ENCODE data around the gene ZNF492. TPM values are rescaled to one million over a fixed set of nuclear protein-coding genes. Genes with fewer than 3 reads are reported as not detected.

The ZNF492 gene
- total RNA-seq, 6 experiments from 2014 or later: 0.07 TPM; not detected in 5

GRCh38 chr19:22606954-22607652 is 27.0 kb upstream of the ZNF492 start:
- TF ChIP-seq CTCF (IDR thresholded peaks at IDR 0.05): no peak
- Mint-ChIP-seq H3K27me3 (ENCODE audit: insufficient read depth) (no peaks in the 10 kb centered on the region; the same call in 1 of the 2 replicates), H3K4me1 (ENCODE audit: low read depth) (no peaks in the 10 kb centered on the region), H3K9me3 (peaks cover 81% of the 10 kb centered on the region), H3K36me3 (ENCODE audit: low read depth) (peaks cover 10% of the 10 kb centered on the region), H3K27ac (no peak overlapping the region), H3K4me3 (no peak overlapping the region)
- DNase-seq: no peak

DNA sequence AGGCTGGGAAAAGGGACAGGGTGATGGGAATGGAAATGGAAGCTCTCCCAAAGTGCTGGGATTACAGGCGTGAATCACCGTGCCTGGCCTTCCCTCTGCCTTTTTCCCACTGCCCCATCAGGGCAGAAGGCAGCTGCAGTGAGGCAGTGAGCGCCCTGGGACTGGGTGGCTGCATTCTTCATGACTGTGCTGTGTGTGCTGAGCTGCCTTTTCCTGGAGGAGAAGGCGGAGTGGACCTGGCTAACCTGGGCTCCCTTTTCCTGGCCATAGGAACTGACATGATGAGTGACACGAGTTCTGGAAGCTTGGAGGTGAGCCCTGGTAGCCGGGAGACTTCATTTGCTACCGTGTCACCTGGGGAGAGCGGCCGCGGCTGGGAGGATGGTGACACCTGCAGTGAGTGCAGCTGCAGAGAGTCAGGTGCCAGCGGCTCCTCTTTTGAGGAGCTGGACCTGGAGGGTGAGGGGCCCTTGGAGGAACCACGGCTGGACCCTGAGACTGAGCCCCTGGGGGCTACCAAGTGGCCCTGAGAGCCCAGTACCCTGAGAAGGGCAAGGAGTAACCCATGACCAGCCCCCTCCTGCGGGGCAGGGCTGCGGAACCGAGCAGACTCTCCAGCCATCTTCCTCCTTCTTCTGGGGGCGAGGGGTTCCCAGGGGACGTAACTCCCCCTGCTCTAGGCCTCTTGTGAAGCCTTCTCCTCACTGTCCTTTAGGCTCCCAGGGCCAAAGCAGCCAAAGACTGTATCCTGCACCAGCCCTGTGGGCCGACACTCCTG is 26.3 kb upstream of the ZNF492 start:
- no peak for TF ChIP-seq CTCF (IDR thresholded peaks at IDR 0.05)
- Mint-ChIP-seq H3K36me3 (ENCODE audit: low read depth) (peaks cover 10% of the 10 kb centered on the region), H3K9me3 (peaks cover 76% of the 10 kb centered on the region), H3K27ac (no peak overlapping the region), H3K27me3 (ENCODE audit: insufficient read depth) (no peaks in the 10 kb centered on the region; the same call in 1 of the 2 replicates), H3K4me1 (ENCODE audit: low read depth) (no peaks in the 10 kb centered on the region), H3K4me3 (no peak overlapping the region)
- no peak for DNase-seq

DNA sequence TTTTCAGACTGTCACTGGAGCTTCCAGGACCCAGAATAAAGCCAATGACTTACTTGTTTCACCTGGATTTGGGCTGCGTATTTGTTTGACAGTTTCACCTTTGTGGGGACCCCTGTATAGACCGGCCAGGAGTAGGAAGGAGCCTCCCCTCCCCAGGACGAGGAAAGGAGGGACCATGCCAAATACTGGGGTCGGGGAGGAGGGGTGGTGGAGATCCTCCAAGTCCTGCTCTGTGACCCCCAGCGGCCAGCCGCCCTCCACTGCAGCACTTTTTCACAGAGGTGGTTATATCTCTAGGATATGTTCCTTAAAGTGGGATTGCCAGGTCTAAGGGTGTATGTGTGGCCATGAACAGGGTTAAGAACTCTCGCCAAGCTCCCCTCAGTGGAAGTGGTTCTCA is 25.7 kb upstream of the ZNF492 start:
- no peak overlapping the region for H3K4me3 Mint-ChIP-seq
- DNase-seq: no peak
- TF ChIP-seq CTCF (IDR thresholded peaks at IDR 0.05): no peak

GRCh38 chr19:22609630-22610029 is 24.5 kb upstream of the ZNF492 start:
- Mint-ChIP-seq H3K4me3 (no peak overlapping the region), H3K27ac (no peak overlapping the region), H3K9me3 (peaks cover 82% of the 10 kb centered on the region), H3K27me3 (ENCODE audit: insufficient read depth) (no peaks in the 10 kb centered on the region; the same call in 1 of the 2 replicates), H3K4me1 (ENCODE audit: low read depth) (no peaks in the 10 kb centered on the region), H3K36me3 (ENCODE audit: low read depth) (peaks cover 10% of the 10 kb centered on the region)
- DNase-seq: no peak
- TF ChIP-seq CTCF (IDR thresholded peaks at IDR 0.05): no peak

More for the DNA sequence above, 25.7 kb upstream of the ZNF492 start:
- no peak overlapping the region for H3K27ac Mint-ChIP-seq
- peaks cover 10% of the 10 kb centered on the region for H3K36me3 Mint-ChIP-seq (ENCODE audit: low read depth)
- H3K27me3 Mint-ChIP-seq (ENCODE audit: insufficient read depth): no peaks in the 10 kb centered on the region; the same call in 1 of the 2 replicates
- no peaks in the 10 kb centered on the region for H3K4me1 Mint-ChIP-seq (ENCODE audit: low read depth)
- H3K9me3 Mint-ChIP-seq: peaks cover 79% of the 10 kb centered on the region

GRCh38 chr19:22610121-22610520 is 24.0 kb upstream of the ZNF492 start:
- H3K4me1 Mint-ChIP-seq (ENCODE audit: low read depth): no peaks in the 10 kb centered on the region
- peaks cover 10% of the 10 kb centered on the region for H3K36me3 Mint-ChIP-seq (ENCODE audit: low read depth)
- no peak for DNase-seq
- peaks cover 82% of the 10 kb centered on the region for H3K9me3 Mint-ChIP-seq
- H3K27me3 Mint-ChIP-seq (ENCODE audit: insufficient read depth): no peaks in the 10 kb centered on the region; the same call in 1 of the 2 replicates
- no peak for TF ChIP-seq CTCF (IDR thresholded peaks at IDR 0.05)
- no peak overlapping the region for H3K4me3 Mint-ChIP-seq
- no peak overlapping the region for H3K27ac Mint-ChIP-seq

Data from HFFc6 (cell line).